ENCODE results near the gene SHC3.
"Not testable (repeated sequence)": the region's sequence is repeated elsewhere in the genome, so short reads cannot be mapped to it uniquely, and the experiment has no call there.

SHC3 gene, protein sequence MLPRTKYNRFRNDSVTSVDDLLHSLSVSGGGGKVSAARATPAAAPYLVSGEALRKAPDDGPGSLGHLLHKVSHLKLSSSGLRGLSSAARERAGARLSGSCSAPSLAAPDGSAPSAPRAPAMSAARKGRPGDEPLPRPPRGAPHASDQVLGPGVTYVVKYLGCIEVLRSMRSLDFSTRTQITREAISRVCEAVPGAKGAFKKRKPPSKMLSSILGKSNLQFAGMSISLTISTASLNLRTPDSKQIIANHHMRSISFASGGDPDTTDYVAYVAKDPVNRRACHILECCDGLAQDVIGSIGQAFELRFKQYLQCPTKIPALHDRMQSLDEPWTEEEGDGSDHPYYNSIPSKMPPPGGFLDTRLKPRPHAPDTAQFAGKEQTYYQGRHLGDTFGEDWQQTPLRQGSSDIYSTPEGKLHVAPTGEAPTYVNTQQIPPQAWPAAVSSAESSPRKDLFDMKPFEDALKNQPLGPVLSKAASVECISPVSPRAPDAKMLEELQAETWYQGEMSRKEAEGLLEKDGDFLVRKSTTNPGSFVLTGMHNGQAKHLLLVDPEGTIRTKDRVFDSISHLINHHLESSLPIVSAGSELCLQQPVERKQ

DNA sequence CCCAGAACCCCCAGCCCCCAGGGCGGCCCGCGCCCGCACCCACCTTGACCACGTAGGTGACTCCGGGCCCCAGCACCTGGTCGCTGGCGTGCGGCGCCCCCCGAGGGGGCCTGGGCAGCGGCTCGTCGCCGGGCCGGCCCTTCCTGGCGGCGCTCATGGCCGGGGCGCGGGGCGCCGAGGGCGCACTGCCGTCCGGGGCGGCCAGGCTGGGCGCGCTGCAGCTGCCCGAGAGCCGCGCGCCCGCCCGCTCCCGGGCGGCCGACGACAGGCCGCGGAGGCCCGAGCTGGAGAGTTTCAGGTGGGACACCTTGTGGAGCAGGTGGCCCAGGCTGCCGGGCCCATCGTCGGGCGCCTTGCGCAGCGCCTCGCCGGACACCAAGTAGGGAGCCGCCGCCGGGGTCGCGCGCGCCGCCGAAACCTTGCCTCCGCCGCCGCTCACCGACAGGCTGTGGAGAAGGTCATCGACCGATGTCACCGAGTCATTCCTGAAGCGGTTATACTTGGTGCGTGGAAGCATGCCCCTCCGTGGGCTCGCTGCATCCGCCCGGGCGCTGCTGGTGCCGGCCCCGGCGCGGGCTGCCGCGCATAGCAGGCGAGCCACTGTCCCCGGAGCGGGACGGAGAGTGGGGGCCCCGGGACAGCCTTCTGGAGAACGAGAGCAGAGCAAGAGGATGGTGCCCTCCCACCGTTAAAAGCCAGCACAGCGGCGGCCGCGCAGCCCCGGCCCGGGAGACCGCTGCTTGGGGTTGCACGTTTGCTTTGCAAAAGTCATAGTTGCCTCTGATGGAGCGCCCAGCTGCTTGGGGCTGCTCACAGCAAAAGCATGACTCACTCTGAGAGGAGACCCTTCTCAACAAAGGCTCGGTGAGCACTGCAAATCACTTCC is at the start of gene SHC3:
TSS of gene SHC3 (minus strand) at position 875 of the 886 bp plus-strand sequence. CDS start at position 517, 358 bp downstream.
- FAIRE-seq: no peak

DNA sequence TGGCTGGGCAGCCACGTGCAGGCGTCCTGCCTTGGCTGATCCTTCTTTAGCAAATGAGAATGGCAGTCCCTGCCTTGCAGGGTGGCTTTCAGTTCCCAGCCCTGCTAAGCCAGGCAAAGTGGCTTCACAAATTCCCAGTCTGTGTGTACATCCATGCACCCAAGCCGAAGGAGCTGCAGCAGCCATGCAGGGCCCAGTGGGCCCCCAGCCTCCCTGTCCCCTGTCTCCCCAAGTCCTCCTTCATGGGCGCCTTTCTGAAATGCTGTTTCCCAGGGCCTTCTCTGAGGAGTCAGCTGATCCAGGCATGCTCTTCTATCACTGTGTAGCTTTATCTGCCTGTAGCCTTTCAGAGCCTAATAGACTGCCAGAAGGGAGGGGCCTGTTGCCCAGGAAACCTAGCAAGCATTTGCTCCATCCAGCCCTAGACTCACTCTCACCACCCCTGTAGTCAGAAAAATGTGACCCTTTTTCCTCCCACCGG is 47.4 kb upstream of the SHC3 start:
- FAIRE-seq: no peak

DNA sequence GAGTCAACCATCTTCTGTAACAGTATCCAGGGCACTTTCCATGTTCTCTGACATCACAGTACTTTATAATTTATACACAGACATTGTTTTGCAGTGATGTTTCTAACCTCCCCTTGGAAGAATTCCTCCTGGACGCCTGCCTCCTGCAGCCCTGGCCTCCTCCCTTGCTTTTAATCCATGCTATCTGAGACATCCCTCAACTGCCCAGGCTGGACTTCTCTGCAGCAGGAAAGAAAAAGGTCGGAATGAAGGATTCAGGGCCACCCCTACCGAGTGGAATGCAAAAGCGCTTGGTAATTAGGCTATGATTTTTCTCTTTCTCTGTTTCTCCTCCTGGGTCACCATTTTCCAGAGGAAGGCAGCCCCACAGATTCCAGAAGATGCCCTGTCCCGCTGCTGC is 47.0 kb upstream of the SHC3 start:
- no peak for FAIRE-seq

DNA sequence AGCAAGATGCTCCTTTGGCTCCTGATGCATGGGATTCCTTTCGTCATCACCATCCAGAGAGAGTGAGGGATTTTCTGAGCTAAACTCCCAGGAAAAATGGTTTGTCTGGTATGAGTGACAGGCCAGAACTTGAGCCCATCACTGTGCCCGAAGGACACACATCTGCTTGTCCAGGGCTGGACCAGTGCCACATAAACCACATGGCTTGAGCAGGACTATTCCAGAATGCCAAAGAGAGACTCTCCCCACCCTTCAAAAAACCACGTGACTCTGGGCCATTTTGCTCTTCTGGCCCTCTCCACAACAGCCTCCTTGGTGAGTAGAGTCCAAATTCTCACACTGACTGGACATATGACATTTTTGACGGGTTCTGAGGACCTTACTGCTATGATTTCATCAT is 46.4 kb upstream of the SHC3 start:
- FAIRE-seq: no peak

DNA sequence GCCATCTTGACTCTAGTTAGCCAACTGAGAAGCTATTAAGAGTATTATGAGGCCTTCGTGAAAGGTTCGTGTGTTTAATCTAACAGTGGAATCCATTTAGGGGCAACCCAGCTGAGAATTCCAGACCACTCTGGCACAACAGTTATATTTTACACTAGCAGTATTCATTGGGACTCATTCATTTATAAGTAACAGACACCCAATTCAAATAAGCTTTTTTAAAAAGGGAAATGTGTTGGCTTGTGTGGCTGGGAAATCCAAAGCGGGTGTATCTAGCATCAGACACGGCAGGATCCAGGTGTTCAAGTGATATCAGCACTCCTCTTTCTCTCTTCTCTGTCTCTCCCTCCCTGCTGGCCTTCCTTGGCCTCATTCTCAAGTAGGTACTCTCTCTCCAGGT is 46.0 kb upstream of the SHC3 start:
- FAIRE-seq: no peak

DNA sequence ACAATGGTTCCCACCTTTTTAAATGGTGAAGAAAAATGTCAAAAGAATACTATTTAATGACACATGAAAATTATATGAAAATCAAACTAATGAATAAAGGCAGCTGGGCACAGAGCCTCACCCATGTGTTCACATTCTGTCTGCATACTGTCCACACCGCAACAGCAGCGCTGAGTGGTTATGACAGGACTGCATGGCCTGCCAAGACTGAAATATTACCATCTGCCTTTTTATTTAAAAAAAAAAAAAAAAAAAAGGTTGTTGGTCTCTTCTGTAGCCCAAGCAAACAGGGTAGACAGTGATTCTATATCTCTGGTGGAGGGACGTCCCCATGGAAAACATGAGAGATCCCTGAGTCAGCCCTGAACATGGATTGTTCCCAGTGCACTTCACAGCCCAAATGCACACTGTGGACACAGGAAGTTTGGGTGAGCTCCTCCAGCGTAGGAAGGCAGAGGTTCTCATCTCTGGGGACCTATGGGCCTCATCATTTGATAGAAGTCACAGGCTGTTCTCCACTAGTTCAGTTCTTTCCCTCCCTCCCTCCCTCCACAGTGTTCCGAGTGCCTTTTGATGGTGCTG is 44.9 kb upstream of the SHC3 start:
- FAIRE-seq: no peak

DNA sequence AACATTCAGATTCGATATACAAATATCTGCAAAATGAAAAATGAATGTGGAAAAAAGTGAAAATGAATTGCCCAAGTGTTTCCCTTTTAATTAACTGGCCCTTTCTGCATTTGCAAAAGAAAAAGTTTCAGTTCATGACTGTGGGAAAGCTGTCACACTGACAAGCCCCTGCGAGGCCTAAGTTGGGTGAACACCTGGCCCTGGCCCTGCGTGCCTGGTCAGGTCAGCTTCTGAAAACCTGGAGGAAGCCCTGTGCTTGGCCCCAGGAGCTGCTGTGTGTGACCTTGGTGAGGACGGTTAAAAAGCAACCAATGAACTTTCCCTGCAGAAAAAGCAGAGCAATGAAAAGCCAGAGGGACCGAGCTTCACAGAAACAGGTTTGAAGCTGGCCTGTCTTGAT is 41.0 kb upstream of the SHC3 start:
- no peak for FAIRE-seq

DNA sequence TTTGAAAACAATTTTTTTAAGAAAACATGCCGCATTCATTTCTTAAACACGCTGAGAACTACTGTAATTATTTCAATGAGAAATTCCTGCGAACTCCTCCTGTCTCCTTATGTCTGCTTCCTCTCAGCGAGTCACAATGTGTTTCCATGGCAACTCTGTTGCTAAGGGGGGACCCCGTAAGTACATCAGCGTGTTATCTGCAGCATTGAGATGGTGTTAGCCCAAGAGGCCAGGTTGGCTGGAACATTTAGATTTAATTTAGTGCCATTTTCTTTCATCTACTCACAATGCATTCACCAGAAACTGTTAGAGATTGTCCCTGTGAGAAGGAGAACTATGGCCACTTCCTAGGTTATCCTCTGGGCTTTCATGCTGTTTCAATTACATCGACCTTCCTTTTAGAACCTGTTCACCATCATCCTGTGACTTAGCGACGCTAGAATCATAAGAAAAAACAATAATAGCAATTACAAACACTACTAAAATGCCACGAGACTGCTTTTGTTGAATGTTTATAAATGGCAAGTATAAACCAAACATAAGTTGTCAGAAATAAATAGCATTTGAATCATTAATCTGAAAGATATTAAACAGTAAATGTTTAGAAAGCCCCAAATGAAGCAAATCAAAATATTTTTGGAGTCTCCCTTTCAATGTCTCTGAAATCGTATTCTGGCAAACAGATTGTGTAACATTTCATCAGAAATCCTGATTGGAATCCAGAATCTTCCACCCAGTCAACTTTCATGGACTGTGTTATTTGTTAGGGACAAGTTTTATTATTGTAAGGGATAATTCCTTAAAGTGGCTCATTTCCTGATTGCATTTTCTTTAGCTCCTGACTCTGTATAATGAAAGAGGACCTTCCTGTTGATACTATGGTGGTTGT is 39.7 kb upstream of the SHC3 start:
- FAIRE-seq: peak; percentile 96

DNA sequence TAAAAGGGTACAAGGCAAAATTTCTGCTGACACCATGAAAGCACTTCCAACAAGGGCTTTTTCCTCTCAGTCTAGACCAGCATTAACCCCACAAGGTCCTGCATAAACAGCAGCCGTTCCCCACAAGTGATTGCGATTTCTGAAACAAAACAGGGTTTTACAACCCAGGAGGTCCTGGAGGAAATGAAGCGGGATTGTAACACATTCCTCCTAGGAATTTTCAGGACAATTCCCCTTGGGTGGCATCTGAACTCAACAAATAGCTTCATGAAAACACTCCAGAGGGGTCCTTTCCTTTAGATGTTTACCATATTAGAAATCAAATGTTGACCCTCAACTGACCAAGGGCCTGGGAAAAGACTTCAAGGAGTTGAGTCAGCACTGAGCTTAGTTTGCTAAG is 36.7 kb upstream of the SHC3 start:
- no peak for FAIRE-seq

DNA sequence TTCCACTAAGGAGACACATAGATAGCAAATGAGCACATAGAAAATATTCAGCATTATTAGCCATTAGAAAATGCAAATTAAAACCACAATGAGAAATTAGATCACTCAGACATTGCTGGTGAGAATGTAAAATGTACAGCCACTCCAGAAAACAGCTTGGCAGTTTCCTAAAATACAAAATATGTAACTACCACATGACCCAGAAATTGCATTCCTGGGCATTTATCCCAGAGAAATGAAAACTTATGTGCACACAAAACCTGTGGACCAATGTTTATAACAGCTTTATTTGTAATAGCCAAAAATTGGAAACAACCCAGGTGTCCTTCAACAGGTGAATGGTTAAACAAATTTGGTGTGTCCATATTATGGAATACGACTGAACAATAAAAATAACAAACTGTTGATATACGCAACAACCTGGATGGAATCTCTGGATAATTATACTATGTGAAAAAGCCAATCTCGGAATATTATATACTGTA is 34.8 kb upstream of the SHC3 start:
- no peak for FAIRE-seq

DNA sequence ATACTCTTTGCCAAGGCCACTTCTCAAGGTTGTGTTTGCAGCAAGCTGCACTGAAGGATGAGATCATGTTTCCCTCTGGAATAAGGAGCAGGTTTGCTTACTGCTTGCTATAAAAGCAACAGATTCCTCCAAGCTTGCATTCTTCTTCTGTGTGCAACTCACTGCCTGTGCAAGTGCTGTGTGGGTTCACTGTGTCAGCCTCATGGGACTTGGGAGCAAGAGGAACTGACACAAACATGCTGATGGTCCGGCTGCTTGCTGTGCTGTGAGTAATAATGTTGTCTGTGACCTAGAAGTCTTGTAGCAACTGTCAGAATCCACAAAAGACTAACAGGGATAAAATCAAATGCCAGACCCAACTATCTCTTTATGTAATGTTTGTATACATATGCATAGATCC is 33.6 kb upstream of the SHC3 start:
- no peak for FAIRE-seq

DNA sequence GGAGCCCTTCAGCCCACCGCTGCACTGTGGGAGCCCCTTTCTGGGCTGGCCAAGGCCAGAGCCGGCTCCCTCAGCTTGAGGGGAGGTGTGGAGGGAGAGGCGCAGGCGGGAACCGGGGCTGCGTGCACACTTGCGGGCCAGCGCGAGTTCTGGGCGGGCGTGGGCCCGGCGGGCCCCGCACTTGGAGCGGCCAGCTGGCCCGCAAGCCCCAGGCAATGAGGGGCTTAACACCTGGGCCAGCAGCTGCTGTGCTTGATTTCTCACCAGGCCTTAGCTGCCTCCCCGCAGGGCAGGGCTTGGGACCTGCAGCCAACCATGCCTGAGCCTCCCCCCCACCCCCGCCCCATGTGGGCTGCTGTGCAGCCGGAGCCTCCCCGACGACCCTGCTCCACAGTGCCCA is 30.7 kb upstream of the SHC3 start:
- not testable (repeated sequence) for FAIRE-seq

DNA sequence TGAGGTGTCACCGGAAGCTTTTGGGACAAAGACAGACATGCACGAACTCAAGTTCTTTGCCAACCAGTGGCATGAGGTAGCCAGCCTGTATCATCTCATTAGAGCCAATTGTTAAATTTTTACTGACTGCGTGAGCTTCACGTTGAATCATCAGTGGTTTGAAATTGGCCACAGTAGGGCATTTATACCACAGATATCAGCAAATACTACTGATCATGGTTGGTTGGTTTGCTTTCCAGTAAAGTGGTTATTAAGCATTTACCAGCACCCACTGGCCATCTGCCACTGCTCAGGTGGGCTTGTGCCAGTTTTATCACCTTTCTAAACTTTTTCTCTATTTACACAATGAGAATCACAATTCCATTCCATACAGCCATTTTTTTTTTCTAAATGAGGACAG is 28.4 kb upstream of the SHC3 start:
- FAIRE-seq: no peak

DNA sequence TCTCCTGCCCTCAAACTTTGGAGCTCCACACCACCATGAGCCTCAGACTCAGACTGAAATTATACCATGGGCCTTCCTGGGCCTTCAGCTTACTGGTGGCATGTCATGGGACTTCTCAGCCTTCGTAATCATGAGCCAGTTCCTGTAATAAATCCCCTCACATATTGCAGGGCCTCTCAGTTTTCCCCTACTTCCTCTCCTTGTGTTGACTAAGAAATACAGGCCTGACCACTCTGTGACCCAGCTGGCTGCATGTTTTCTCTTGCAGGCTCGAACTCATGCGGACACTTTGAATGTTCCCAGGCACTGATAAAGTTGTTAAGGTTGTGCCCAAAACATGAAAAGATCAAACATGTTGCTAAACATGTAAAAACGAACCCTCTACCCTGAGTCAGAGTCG is 26.2 kb upstream of the SHC3 start:
- no peak for FAIRE-seq

DNA sequence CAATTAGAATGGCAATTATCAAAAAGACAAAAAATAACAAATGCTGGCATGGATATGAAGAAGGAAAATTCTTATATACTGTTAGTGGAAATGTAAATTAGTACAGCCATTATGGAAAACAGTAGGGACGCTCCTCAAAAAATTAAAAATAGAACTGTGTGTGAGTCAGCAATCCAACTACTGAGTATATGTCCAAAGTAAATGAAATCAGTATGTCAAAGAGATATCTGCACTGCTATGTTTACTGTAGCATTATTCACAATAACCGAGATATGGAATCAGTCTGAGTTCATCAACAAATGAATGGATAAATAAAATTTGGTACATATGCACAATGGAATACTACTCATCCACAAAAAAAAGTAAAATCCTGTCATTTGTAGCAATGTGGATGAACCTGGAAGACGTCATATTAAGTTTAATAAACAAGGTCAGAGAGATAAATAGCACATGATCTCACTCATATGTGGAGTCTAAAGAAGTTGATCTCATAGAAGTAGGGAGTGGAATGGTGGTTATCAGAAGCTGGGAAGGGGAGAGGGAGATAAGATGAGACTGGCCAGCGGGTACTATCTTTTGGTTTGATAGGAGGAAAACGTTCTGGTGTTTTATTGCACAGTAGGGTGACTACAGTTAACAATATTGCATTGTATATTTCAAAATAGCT is 16.6 kb upstream of the SHC3 start:
- no peak for FAIRE-seq

DNA sequence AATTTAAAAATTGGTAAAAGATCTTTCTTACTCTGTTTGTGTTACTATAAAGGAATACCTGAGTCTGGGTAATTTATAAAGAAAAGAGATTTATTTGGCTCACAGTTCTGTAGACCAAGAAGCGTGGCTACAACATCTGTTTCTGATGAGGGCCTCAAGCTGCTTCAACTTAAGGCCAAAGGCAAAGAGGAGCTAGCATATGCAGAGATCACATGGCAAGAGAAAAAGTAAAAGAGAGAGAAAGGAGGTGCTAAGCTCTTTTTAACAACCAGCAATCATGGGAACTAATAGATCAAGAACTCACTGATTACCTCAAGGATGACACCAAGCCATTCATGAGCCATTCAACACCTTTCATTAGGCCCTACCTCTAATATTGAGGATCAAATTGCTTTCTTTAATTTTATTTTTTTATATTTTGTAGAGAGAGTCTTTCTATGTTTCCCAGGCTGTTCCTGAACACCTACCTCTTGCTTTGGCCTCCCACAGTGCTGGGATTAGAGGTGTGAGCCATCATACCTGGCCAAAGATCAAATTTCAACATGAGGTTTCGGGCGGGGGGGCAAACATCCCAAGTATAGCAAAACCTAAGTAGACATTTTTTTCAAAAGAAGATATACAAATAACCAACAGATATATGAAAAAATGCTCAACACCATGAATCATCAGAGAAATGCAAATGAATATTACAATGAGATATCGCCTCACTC is 16.0 kb upstream of the SHC3 start:
- FAIRE-seq: no peak

DNA sequence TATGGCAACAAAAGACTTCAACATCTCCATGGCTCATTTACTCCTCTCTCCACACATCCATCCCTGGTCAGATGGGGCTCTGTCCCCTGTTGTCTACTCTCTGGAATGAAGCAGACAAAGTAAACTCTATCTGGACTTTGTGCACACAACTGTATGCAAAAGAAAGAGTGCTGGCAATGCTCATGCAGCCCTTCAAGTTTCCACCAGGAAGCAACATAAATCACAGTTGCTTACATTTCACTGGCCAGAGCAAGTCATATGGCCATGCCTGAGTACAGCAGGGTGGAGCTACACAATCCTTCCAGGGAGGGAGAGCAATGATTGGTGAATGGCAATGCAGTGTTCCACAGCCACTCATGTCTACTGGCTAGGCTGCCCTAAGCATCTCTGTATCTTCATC is 12.4 kb upstream of the SHC3 start:
- no peak for FAIRE-seq

DNA sequence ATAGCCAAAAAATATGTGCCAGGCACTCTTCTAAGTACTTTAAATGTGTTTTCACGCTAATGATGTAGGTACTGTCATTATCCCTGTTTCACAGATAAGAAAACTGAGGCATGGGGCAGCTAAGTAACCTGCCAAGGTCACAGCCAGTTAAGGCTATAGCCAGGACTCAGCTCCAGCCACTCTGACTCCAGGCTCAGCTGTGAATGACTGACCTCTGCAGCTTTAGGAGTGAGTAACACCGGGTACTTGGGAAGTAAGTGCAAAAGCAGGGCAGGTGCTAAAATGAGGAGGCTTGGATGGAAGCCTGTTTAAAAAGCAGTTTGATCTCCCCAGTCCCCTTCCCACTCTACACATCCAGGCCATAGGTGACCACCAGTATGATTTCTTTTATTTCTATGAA is 10.6 kb upstream of the SHC3 start:
- FAIRE-seq: no peak

DNA sequence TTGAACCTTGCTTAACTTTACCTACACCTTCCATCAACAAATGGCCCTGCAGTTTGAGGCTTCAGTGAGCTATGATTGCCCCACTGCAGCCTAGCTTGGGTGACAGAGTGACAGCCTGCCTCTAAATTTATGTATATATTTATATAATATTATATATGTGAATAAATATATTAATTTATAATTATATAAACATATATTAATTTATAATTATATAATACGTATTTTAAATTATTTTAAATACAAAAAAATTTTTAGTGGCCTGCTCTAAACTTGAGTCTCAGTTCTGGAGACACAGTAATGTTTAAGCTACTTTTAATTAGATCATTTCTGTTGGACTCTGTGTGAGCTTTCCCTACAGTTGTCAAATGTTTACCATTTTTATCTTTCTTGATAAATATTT is 9.3 kb upstream of the SHC3 start:
- no peak for FAIRE-seq

DNA sequence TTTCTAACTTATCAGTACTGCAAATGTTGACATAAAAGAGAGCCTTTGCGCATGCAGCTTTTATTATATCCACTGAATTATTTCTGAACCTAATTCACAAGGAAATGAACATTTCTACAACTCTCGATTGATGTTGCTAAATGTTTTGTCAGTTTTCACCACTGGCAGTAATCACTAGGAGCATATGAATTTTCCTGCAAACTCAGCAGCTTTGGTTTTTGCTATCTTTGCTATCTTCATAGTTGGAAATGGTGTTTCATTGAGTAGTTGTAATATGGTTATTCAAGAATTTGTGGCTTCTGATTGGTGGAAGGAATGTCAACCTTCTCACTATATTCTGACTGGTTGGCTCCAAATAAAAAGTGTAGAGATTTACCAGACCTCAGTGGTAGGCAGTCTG is 8.9 kb upstream of the SHC3 start:
- no peak for FAIRE-seq

DNA sequence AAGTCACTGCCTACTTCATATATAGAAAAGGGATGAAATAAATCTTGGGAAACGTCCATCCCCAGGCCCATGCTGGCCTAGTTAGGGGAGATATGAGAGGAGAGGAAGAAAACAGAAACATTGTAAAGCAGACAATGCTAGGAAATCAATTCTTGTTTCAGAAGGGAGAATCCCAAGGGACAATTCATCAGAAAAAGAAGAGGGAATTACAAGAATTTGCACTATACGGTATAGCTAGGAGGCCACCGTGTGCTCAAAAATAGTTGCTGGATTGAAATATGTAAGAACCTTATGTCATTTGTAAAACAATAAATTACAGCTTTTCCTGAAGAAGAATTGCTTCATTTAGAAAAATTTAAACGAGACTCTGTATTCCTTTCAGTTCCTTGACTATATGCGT is 8.3 kb upstream of the SHC3 start:
- no peak for FAIRE-seq
